ENCODE measurements around the gene BCR.

BCR gene

DNA sequence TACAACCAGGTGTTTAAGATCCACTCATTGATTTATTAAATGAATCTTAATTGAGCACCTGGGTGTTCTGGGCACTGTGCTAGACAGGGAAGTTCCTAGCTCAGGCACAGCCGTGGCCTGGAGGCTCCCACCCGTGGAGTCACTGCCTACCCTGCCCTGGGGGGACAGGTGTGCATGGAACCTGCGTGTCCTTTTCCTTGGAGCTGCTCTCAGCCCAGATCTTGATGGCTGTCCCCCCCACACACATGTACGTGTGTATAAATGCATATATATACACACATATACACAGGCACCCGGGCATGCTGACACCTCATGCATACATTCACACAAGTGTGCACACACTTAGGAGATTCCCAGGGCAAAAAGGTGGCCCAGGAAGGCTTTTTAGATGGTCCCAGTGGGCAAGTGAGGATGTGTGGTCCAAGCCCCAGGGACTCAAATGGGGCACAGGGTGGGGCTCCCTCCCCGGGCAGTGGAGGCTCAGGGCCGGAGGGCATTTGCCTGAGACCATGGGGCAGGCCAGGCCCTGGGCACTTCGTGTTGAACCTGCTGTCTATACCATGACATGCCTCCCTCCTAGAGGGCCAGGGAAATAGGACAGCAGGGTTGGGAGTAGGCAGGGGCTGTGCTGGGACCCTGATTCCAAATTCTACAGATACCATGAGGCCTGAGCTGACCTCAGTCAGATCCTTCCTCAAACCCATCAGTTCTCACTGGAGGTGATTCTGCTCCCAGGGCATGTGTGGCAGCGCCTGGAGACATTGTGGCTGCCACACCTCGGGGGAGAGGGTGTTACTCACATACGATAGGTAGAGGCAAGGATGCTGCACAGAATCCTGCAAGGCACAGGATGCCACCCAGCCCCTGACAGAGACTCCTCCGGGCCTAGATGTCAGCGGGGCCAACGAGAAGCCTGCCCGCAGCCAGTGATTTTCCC lies 77.8 kb downstream of the BCR start:
- no peak for TF ChIP-seq EZH2phosphoT487 (IDR thresholded peaks at IDR 0.05; ENCODE audit: borderline replicate concordance, low read length)
- TF ChIP-seq, protein P1, sequence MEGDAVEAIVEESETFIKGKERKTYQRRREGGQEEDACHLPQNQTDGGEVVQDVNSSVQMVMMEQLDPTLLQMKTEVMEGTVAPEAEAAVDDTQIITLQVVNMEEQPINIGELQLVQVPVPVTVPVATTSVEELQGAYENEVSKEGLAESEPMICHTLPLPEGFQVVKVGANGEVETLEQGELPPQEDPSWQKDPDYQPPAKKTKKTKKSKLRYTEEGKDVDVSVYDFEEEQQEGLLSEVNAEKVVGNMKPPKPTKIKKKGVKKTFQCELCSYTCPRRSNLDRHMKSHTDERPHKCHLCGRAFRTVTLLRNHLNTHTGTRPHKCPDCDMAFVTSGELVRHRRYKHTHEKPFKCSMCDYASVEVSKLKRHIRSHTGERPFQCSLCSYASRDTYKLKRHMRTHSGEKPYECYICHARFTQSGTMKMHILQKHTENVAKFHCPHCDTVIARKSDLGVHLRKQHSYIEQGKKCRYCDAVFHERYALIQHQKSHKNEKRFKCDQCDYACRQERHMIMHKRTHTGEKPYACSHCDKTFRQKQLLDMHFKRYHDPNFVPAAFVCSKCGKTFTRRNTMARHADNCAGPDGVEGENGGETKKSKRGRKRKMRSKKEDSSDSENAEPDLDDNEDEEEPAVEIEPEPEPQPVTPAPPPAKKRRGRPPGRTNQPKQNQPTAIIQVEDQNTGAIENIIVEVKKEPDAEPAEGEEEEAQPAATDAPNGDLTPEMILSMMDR (IDR thresholded peaks at IDR 0.05; ENCODE audit: low read depth, low read length, poor library complexity, severe bottlenecking): no peak
- H3K4me3 ChIP-seq (ENCODE audit: low read length): no peak overlapping the region
- no peaks in the 10 kb centered on the region for H3K27me3 ChIP-seq (ENCODE audit: control insufficient read depth, low read length)
- no peaks in the 10 kb centered on the region for H4K20me1 ChIP-seq (ENCODE audit: control insufficient read depth, insufficient read depth, low read depth, low read length)
- H3K36me3 ChIP-seq (ENCODE audit: control insufficient read depth, low read length): peaks cover 67% of the 10 kb centered on the region
- no peaks in the 10 kb centered on the region for H3F3A ChIP-seq (ENCODE audit: control insufficient read depth, insufficient read depth)
- H3K79me2 ChIP-seq (ENCODE audit: control insufficient read depth, low read length): peaks cover 47% of the 10 kb centered on the region
- peaks cover 11% of the 10 kb centered on the region for H3K4me1 ChIP-seq (ENCODE audit: control insufficient read depth, low read length)
- no peaks in the 10 kb centered on the region for H3K9me3 ChIP-seq (ENCODE audit: control insufficient read depth, insufficient read depth, low read length)
- H3K4me2 ChIP-seq (ENCODE audit: low read length): no peak overlapping the region
- H3K27ac ChIP-seq (ENCODE audit: low read depth, low read length): no peak overlapping the region
- H3K9me2 ChIP-seq (replicated peaks; ENCODE audit: control insufficient read depth, low read length): no peaks in the 10 kb centered on the region

DNA sequence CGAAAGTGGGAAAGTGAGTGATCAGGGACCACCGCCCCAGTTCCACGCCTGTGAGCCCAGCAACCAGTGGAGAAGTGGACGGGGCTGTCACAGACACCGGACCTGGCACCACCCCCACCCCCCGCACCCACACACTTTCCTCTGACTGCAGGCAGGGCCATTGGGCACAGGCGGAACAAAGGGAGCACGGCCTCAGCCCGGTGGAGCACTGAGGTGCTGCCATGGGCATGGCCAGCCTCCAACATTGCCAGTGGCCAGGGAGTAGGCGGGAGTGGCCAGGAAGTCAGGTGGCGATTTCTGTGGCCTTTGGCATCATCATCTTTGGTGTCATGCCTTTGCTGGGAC lies 78.5 kb downstream of the BCR start:
- TF ChIP-seq, protein P1 (IDR thresholded peaks at IDR 0.05; ENCODE audit: low read depth, low read length, poor library complexity, severe bottlenecking): no peak
- no peak for TF ChIP-seq EZH2phosphoT487 (IDR thresholded peaks at IDR 0.05; ENCODE audit: borderline replicate concordance, low read length)
- Histone ChIP-seq H3K36me3 (ENCODE audit: control insufficient read depth, low read length) (peaks cover 68% of the 10 kb centered on the region), H3K4me3 (ENCODE audit: low read length) (no peak overlapping the region), H3K9me3 (ENCODE audit: control insufficient read depth, insufficient read depth, low read length) (no peaks in the 10 kb centered on the region), H3K9me2 (replicated peaks; ENCODE audit: control insufficient read depth, low read length) (no peaks in the 10 kb centered on the region), H3K79me2 (ENCODE audit: control insufficient read depth, low read length) (peaks cover 42% of the 10 kb centered on the region), H3K27me3 (ENCODE audit: control insufficient read depth, low read length) (no peaks in the 10 kb centered on the region), H3K4me2 (ENCODE audit: low read length) (no peak overlapping the region), H3K4me1 (ENCODE audit: control insufficient read depth, low read length) (peaks cover 15% of the 10 kb centered on the region), H4K20me1 (ENCODE audit: control insufficient read depth, insufficient read depth, low read depth, low read length) (no peaks in the 10 kb centered on the region), H3K27ac (ENCODE audit: low read depth, low read length) (no peak overlapping the region), H3F3A (ENCODE audit: control insufficient read depth, insufficient read depth) (no peaks in the 10 kb centered on the region)

DNA sequence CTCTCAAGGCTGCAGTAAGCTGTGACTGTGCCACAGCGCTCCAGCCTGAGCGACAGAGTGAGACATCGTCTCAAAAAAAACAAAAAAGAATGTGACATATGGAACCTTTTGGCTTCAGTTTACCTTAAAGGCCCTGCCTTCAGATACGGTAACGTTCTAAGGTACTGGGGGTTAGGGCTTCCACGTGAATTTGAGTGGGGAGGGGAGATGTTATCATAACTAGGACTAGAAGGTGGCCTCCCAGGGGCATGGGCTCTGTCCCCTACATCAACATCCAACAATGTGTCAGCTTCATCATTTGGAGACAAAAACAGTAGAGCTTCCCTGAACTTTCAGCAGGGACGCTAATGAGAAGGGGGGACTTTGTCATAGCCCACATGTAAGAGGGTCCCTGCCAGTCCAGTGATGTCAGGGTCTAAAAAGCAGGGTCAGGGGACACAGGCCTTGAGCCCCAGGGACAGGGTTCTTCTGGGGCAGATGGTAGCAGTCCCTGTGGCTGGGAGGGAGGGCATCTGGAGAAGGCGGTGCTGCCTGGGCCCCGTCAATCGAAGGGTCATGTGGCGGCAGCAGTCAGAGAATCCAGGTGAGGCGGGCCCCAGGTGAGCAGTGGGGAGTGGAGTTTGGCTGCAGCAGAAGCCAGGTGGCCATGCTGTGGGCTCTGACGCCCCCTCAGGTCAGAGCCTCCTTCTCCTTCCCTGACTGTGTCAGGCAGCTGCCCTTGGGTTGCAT lies 79.8 kb downstream of the BCR start:
- TF ChIP-seq, protein P1 (IDR thresholded peaks at IDR 0.05; ENCODE audit: low read depth, low read length, poor library complexity, severe bottlenecking): no peak
- no peak for TF ChIP-seq EZH2phosphoT487 (IDR thresholded peaks at IDR 0.05; ENCODE audit: borderline replicate concordance, low read length)
- no peaks in the 10 kb centered on the region for H4K20me1 ChIP-seq (ENCODE audit: control insufficient read depth, insufficient read depth, low read depth, low read length)
- no peaks in the 10 kb centered on the region for H3K27me3 ChIP-seq (ENCODE audit: control insufficient read depth, low read length)
- no peaks in the 10 kb centered on the region for H3F3A ChIP-seq (ENCODE audit: control insufficient read depth, insufficient read depth)
- no peak overlapping the region for H3K27ac ChIP-seq (ENCODE audit: low read depth, low read length)
- no peaks in the 10 kb centered on the region for H3K9me2 ChIP-seq (replicated peaks; ENCODE audit: control insufficient read depth, low read length)
- H3K79me2 ChIP-seq (ENCODE audit: control insufficient read depth, low read length): peaks cover 36% of the 10 kb centered on the region
- no peaks in the 10 kb centered on the region for H3K9me3 ChIP-seq (ENCODE audit: control insufficient read depth, insufficient read depth, low read length)
- H3K4me3 ChIP-seq (ENCODE audit: low read length): no peak overlapping the region
- peaks cover 19% of the 10 kb centered on the region for H3K4me1 ChIP-seq (ENCODE audit: control insufficient read depth, low read length)
- H3K36me3 ChIP-seq (ENCODE audit: control insufficient read depth, low read length): peaks cover 70% of the 10 kb centered on the region
- no peak overlapping the region for H3K4me2 ChIP-seq (ENCODE audit: low read length)

Measured in DOHH2 (cell line).